T-helper 22 cell (primary cell): Measurements from ENCODE around the gene CFAP99.

Source experiments
- DNase-seq: peaks from one replicate; pipeline ENCODE4 v3.0.0-alpha.2; 2020; ENCODE audit warnings: low read depth

Gene CFAP99

DNA sequence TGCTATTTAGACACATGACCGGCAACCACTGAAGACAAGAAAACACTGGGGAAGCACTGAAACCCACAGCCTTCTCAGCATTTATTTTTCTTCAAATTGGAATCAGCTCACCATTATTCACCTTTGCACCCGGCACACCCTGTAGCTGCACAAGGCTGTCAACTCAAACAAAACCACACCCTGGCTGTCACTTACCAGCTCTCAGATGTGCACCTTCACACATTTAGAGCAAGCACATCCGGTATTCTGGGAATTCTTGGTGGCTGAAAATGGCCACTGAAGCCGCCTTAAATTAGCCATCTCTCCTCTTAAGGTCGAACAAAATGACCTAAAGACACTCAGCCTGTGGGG is 6.2 kb upstream of the CFAP99 start:
- peak; percentile 48 for DNase-seq

- DNase-seq = peak; percentile 95
Observed at GRCh38 chr4:2412885-2413716, 5.7 kb upstream of the CFAP99 start.

DNA sequence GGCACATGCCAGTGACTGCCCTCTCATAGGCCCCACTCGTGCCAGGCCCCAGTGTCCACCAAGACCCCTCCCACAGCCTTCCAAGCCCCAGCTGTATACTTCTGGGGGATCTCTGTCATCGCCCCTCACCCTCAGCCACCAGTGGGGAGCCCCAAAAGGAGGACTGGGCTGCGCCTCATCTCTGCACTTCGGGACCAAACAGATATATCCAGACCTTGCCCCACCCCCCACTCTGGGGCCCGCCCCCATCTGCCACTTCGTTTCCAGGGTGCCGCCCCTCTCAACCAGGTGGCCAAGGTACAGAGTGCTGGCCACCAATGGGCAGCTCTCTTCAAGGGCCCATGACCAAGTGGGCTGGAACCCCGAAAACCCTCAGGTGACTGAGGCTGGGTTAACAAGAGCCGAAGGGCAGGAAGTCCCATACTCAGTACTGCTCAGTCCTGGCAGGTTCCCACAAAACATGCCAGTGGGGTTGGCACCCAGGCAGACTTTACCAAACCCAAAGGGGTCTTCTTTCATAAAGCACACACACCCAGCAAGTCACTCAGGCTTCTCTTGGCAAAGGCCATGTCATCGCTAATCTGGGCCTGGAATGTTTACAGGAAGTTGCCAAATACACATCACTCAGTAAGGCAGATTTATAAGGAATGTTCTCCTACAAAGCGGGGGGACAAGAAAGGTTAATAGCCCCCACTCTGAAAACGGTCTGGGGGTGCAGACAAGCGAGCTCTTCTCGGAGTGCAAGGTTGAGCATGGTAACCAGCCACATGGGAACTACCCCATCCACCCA is 4.7 kb upstream of the CFAP99 start:
- peak; percentile 43 for DNase-seq

GRCh38 chr4:2415213-2415612 is 3.5 kb upstream of the CFAP99 start:
- DNase-seq = no peak

DNA sequence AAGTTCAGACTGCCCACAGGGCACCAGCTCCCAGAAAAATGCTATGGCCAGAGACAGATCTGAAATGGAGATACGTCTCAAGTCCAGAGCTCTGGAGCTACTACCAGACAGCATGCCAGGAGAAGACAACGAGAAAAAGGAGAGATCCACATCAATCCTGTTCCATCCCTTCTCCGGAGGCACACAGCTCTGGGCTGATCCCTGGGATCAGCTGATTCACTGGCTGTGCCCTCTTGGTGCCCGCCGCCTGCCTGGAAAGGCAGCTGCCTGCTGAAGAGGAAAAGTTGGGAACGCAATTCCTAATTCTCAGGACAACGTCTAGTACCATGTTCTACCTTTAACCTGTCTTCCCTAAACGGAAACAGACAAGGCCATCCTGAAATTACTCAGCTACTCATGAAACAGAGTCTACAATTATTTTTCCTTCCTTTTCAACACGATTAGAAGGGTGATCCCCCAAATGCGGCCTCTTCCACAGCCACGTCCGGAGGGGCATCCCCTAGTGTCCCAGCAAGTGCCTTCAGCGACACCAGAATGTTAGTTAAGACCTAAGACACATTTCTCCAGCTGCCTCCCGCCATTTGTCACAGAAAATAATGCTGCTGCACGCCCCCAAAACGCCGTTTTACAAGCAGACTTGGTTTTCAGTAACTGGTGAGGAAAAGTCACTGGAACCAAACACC is 2.7 kb upstream of the CFAP99 start:
- no peak for DNase-seq

DNA sequence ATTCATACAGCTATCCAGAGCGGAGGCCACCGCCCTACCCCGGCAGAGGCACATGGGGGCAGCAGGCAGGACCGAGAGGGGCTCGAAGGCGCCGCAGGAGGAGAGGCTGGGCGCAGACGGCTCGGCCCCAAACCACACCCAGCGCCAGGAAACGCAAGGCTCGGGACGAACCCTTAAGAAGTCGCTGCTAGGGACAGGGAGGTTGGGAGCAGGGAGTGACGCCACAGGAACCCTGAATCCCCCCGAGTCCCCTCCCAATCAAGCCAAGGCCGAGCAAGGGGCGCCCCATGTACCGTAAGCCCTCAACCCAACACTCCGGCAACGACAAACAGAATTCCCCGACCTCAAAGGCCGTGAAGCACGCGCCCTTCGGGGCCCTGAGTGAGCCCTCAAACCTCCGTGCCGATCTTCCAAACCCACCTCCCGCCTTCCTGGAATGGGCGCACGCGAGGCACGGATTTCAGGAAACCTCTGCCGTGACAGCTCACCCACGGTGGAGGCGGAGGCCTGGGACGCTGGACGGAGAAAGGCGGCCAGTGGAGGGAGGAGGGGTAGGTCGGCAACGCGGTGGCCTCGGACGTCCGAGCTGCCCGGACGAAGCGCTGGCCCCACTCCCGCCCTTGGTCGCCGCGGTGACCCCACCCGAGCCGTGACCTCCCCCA is 2.1 kb upstream of the CFAP99 start:
- DNase-seq = no peak

- DNase-seq = no peak
Observed at GRCh38 chr4:2417226-2417764, 1.5 kb upstream of the CFAP99 start.

DNA sequence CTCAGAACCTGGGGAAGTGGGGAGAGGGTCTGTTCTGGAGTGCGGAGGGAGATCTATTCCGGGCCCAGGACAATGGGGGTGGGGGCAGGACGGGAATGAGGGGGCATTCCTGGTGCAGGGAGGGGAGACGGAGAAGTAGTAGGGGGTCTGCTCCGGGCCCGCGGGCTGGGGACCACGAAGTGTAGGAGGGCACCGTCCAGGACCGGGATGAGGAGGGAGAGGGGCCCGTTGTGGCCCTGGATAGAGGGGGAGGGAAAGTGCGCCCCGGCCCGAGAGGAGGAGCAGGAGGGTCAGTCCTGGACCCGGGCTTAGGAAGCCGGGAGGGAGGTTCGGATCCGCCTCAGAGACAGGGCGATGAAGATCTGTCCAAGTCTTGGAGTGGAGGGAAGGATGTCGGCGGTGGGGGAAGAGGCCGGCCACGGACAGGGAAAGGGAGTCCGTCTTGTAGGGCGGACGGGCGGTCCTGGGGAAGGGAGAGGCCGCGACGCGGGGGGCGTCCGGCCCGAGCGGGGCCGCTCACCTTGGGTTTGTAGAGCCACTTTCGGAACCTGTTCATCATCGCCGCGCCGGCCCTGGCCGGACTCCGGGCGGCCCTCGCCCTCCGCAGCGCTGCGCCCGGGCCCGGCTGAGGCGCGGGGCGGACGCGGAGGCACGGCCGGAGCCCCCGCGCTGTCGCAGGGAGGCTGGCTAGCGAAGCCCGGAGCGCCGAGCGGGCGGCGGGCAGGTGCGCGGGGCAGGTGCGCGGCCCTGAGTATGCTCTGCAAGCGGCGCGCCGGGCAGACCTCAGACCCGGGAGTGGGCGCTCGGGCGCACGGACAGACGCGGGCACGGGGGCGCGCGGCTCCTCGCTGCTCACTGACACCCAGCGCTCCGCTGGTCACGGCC is 748 bp upstream of the CFAP99 start, which contains the start of gene ZFYVE28:
Gene ZFYVE28, minus strand, starts transcription at position 881 of the 885 bp plus-strand sequence. Its CDS starts 322 bp downstream, at position 559.
- no peak for DNase-seq

DNA sequence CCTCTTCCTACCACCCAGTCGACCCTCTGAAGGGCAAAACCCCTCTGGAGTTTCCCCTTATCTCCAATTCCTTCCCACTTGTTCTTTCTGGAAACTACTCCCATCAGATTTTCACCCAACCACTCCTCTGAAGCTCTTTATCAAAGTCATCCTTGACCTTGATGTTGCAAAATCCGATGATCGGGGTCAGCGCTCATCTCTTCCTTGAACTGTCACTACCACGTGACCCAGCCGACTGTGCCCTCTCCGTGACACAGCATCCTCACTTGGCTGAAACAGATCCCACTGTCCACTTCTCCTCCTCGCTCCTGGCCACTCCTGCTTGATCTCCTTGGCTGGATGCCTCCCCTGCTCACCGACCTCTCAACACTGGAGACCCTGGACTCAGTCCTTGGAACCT is 1.1 kb downstream of the CFAP99 start:
- no peak for DNase-seq

- no peak for DNase-seq
Observed at GRCh38 chr4:2421928-2422327, 3.2 kb downstream of the CFAP99 start.

DNA sequence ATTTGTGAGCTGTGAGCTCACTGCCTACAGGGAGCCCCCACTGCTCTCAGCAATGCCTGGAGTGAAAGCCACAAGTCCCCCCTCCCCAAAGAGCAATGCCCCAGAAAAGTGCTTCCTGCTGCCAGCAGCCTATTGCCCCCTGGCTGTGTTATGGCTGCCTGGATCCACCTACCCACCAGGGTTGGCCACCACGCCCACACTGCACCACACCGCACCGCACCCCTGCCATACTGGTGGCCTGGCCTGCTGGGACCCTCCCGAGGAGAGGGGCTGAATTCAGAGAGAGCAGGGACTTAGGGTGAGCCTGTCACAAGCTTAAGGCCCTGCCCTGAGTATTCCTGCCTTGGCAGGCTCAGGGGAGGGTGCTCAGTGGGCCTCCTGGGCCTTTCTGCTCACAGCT is 4.3 kb downstream of the CFAP99 start:
- no peak for DNase-seq

- no peak for DNase-seq
Observed at GRCh38 chr4:2423695-2424094, 4.9 kb downstream of the CFAP99 start.

GRCh38 chr4:2424581-2424980 is 5.8 kb downstream of the CFAP99 start:
- no peak for DNase-seq

DNA sequence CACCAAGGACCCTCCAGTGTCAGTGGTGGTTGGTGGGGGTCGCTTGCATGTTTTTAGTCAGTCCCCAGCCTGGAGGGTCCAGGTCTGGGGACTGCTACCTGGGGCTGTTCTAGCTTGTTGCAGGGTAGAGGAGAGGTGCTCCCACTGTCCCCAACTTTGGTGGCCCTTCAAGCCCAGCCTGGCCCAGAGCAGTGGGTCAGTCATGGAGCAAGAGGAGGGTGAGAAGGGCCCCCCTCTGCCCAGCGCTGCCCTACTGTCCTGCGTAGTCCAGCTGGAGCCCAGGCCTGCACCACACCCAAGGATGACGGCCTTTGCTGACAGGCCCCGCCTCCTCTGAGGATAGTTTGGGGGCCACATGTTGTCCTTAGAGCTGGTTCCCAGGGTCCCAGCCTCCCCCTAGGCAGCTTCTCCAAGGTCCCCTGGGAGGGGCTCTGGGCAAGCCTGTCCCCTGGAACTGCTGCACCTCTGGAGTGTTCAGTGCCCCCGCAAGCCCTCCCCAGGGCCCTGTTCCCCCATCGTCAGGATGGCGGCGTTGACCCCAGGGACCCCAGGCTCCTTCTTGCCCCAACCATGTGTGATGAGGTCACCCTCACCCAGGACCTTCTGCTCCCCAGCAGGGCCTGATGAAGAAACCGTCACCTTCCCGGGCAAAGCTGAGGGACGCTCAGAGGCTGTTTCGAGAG is 6.8 kb downstream of the CFAP99 start:
- no peak for DNase-seq

DNA sequence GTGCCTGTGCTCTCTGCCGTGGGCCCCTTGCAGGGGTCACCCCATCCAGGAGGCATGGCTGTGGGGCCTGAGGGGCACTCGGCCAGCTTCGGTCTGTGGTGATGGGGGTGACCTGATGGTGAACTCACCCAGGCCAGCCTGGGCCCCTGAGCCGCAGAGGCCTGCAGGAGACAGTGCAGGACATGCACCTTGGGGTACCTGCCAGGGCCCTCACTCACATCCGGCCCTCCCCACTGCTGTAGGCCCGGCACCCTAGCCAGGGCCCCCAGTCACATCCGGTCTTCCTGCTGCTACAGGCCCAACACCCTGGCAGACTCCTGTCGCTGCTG is 7.3 kb downstream of the CFAP99 start:
- DNase-seq = no peak

DNA sequence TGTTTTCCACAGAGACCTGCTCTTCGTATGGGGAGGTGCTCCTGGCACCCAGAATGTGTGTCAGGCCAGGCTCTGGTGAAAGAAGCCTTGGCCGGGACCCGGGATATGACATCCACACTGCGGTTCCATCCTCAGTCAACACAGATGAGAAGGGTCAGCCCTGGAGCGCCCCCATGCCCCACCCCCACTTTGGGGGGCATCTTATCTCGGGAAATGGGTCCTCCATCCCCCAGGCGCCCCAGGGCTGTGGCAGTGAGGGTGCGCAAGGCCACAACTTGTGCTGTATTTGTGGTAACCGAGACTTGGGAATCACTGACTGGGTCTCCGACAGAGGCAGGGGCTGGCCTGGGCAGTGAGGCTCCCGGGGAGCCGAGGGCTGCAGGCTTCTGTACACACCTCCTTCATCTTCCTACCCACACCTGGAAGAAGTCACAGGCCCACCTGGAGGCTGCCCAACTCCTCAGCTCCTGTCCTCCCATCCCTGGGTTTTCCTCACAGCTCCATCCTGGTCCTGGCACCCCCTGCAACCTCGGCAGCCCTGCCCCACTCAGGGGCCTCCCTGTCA is 8.0 kb downstream of the CFAP99 start:
- DNase-seq = no peak

- DNase-seq = no peak
Observed at GRCh38 chr4:2427383-2428334, 8.9 kb downstream of the CFAP99 start.

DNA sequence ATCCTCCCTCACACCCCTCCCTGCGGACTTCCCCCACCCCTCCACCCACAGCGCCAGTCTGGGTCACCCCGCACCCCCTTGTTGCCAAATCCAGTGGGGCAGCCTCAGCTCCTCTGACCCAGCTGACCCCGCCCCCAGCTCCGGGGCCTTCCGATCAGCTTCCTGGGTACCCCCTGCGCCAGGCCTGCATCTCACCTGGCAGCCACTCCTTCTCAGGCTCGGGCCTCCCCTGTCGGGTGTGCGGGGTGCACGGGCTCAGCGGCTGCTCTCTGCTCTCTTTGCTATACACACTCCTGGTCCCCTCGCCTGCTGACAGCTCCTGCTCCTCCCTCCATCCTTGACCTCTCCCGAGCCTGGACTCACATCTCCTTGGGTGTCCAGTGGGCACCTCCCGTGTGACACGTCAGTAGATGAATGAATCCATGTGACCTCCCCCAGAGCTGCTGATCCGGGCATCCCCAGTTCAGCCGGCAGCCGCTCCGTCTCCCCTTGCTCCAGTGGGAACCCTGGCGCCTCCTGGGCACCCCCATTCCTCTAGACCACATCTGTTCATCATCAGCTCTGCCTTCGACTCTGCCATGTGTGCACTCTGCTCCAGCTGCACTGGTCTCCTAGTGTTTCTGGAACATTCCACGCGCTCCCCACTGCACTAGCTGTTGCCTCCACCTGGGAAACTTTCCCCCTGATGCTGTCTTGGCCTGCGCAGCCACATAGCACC is 9.9 kb downstream of the CFAP99 start:
- no peak for DNase-seq
